HepG2 (cell line): ENCODE measurements around the gene TTF2. TPM values are rescaled to one million over a fixed set of nuclear protein-coding genes. Genes with fewer than 3 reads are reported as not detected.

ENCODE experiments used
- ATAC-seq: fragments of 200-7000 bp; cut with Tn5 transposase; 3 replicates; pipeline ENCODE4 v1.9.1; 2020; ENCODE audit warnings: mild to moderate bottlenecking, moderate library complexity
- BruUV-seq: library from RNA; stranded (reverse); fragments of 400-500 nt; replicated peaks from 2 replicates; lab custom pipeline; 2021; lab: Mats Ljungman, UMichigan
- CTCF ChIA-PET: fragments of 300-600 bp; formaldehyde crosslinking; extraction: SDS; loops from one replicate; lab custom pipeline; 2021; ENCODE audit warnings: low total read pairs, inconsistent platforms, low intra/inter-chr PET ratio; lab: Yijun Ruan, JAX
- POLR2A ChIA-PET: fragments of 350-600 bp; sonication (Branson Sonifier 250); formaldehyde crosslinking; loops from one replicate; lab custom pipeline; 2020; ENCODE audit warnings: antibody characterized with exemption, inconsistent platforms; lab: Yijun Ruan, JAX
- DNase-seq: peaks from one replicate; pipeline ENCODE4 v3.0.0-alpha.2; 2015; ENCODE audit warnings: low spot score
- FAIRE-seq: peaks from 3 replicates; lab custom pipeline; 2011; peaks lifted over from hg19 to GRCh38; lab: Jason Lieb, UNC
- H2AFZ ChIP-seq: one replicate; pipeline ENCODE4 v1.6.1; 2011; ENCODE audit warnings: low read length, inconsistent platforms
- H3K27ac ChIP-seq: fragments of 300-600 bp; 3 replicates; pipeline ENCODE4 v1.8.0; 2011; ENCODE audit warnings: mixed run types, mild to moderate bottlenecking, mixed read lengths, low read length, inconsistent platforms; ENCODE audit not compliant: insufficient read depth; ENCODE audit errors: extremely low read length
- H3K27me3 ChIP-seq, 2 experiments: fragments of 200-600 bp in 1 of 2; 2 replicates in 1 of 2; 3 replicates in 1 of 2; pipeline versions ENCODE4 v1.6.0 to v1.8.0; 2011; ENCODE audit warnings: low read length in 2 of 2, mild to moderate bottlenecking in 2 of 2, moderate library complexity in 2 of 2, inconsistent platforms in 1 of 2; ENCODE audit not compliant: insufficient read depth in 2 of 2, control insufficient read depth in 1 of 2
- H3K36me3 ChIP-seq, 2 experiments: fragments of 200-600 bp in 1 of 2; replicated peaks in 1 of 2; 2 replicates in 1 of 2; 3 replicates in 1 of 2; pipeline versions ENCODE4 v1.5.1 to v1.8.0; 2011; ENCODE audit warnings: low read length in 2 of 2, inconsistent platforms in 1 of 2; ENCODE audit not compliant: insufficient read depth in 2 of 2, control insufficient read depth in 1 of 2
- H3K4me1 ChIP-seq: 2 replicates; pipeline ENCODE4 v1.5.1; 2012; ENCODE audit warnings: low read length, inconsistent platforms; ENCODE audit not compliant: insufficient read depth
- H3K4me2 ChIP-seq: 2 replicates; pipeline ENCODE4 v1.6.0; 2011; ENCODE audit warnings: low read depth, low read length, inconsistent platforms
- H3K4me3 ChIP-seq, 3 experiments: fragments of 200-600 bp in 1 of 3; sonication (generic), shearing (Covaris generic) in 1 of 3; replicated peaks in 1 of 3; 2 replicates each; pipeline ENCODE4 v1.5.1; 2011 to 2016; ENCODE audit warnings: low read length in 3 of 3, inconsistent platforms in 2 of 3, low read depth in 2 of 3, mild to moderate bottlenecking in 2 of 3, control low read depth in 1 of 3, mixed read lengths in 1 of 3; ENCODE audit not compliant: insufficient read depth in 1 of 3
- H3K79me2 ChIP-seq: one replicate; pipeline ENCODE4 v1.6.1; 2011; ENCODE audit warnings: low read length, inconsistent platforms; ENCODE audit not compliant: insufficient read depth
- H3K9ac ChIP-seq: 2 replicates; pipeline ENCODE4 v1.6.0; 2011; ENCODE audit warnings: mild to moderate bottlenecking, low read depth, low read length, inconsistent platforms; ENCODE audit not compliant: insufficient read depth
- H3K9me3 ChIP-seq: 2 replicates; pipeline ENCODE4 v1.5.1; 2012; ENCODE audit warnings: mild to moderate bottlenecking, low read length
- H4K20me1 ChIP-seq: 2 replicates; pipeline ENCODE4 v1.6.0; 2011; ENCODE audit warnings: inconsistent platforms, mild to moderate bottlenecking, low read length, moderate library complexity; ENCODE audit not compliant: insufficient read depth
- ASH2L ChIP-seq: fragments of 300-600, 200-600 bp; sonication (generic); IDR thresholded peaks from 2 replicates; pipeline ENCODE4 v1.7.0; 2017; ENCODE audit warnings: low read depth, mild to moderate bottlenecking, moderate library complexity, mixed read lengths, low read length; ENCODE audit not compliant: insufficient read length
- CENPBD1 ChIP-seq: sonication (generic); formaldehyde crosslinking; IDR thresholded peaks from 2 replicates; pipeline ENCODE4 v1.8.0; 2022; ENCODE audit warnings: missing genetic modification reagents, low read depth, mild to moderate bottlenecking, borderline replicate concordance
- MEF2D ChIP-seq: sonication (generic); formaldehyde crosslinking; IDR thresholded peaks from 2 replicates; pipeline ENCODE4 v1.5.1; 2020; ENCODE audit warnings: mild to moderate bottlenecking, missing genetic modification reagents
- SMAD1 ChIP-seq: sonication (generic); formaldehyde crosslinking; IDR thresholded peaks from 2 replicates; pipeline ENCODE4 v1.4.0; 2020; ENCODE audit warnings: missing genetic modification reagents, low read depth, mild to moderate bottlenecking, borderline replicate concordance
- SMAD9 ChIP-seq: sonication (generic); formaldehyde crosslinking; IDR thresholded peaks from 2 replicates; pipeline ENCODE4 v1.5.1; 2020; ENCODE audit warnings: mild to moderate bottlenecking, missing genetic modification reagents
- STAT6 ChIP-seq: sonication (generic); formaldehyde crosslinking; IDR thresholded peaks from 2 replicates; pipeline ENCODE4 v1.4.0; 2020; ENCODE audit warnings: missing genetic modification reagents, mild to moderate bottlenecking, borderline replicate concordance
- ZBTB7B ChIP-seq: sonication (generic); formaldehyde crosslinking; IDR thresholded peaks from 2 replicates; pipeline ENCODE4 v1.4.0; 2020; ENCODE audit warnings: missing genetic modification reagents
- ZFP91 ChIP-seq: sonication (generic); formaldehyde crosslinking; IDR thresholded peaks from 2 replicates; pipeline ENCODE4 v1.9.0; 2022; ENCODE audit warnings: missing genetic modification reagents, mild to moderate bottlenecking, borderline replicate concordance
- ZNF274 ChIP-seq: sonication (generic); formaldehyde crosslinking; IDR thresholded peaks from 2 replicates; pipeline ENCODE4 v1.5.1; 2020; ENCODE audit warnings: mild to moderate bottlenecking, missing genetic modification reagents
- ZNF432 ChIP-seq: sonication (generic); formaldehyde crosslinking; IDR thresholded peaks from 2 replicates; pipeline ENCODE4 v1.5.0; 2020; ENCODE audit warnings: missing genetic modification reagents, mild to moderate bottlenecking, borderline replicate concordance
- ZNF512 ChIP-seq: sonication (generic); formaldehyde crosslinking; IDR thresholded peaks from 2 replicates; pipeline ENCODE4 v1.4.0; 2020; ENCODE audit warnings: mild to moderate bottlenecking, missing genetic modification reagents
- ZNF567 ChIP-seq: sonication (generic); formaldehyde crosslinking; IDR thresholded peaks from 2 replicates; pipeline ENCODE4 v1.8.1; 2023; ENCODE audit warnings: mild to moderate bottlenecking, missing genetic modification reagents, borderline replicate concordance
- ZNF639 ChIP-seq: conservative IDR thresholded peaks from 2 replicates; pipeline ENCODE4 v1.6.1; 2018; ENCODE audit warnings: missing genetic modification reagents
- WGBS: methylation state at CpG from one replicate; pipeline ENCODE4 v1.1.6; 2017; ENCODE audit warnings: low lambda C conversion rate; 5-methylcytosine and 5-hydroxymethylcytosine counted together
- in situ Hi-C: cut with HindIII; loops from 2 replicates; pipeline ENCODE4 v1.10.0; 2017; ENCODE audit warnings: low pct_unique_long_range_greater_than_20kb; ENCODE audit not compliant: extremely low pct_ligation_motif_present
- intact Hi-C: fragments of 100-400 bp; cut with micrococcal nuclease; formaldehyde crosslinking; loops from one replicate; pipeline ENCODE4 v1.10.0; 2022; ENCODE audit not compliant: unreplicated experiment
- polyA plus RNA-seq, 8 experiments: library from polyadenylated mRNA; depleted of rRNA in 3 of 8; stranded (reverse) in 7 of 8; unstranded in 1 of 8; fragments of >200 nt; fragmentation: Illumina TruSeq in 4 of 8; extraction: Trizol in 4 of 8; gene quantifications; 2 replicates each; pipeline versions ENCODE4 v1.2.1 to v1.2.3, GENCODE V29; 2011 to 2016; ENCODE audit warnings: low read depth in 4 of 8, missing spikeins in 1 of 8, mixed read lengths in 1 of 8; ENCODE audit not compliant: insufficient read depth in 1 of 8
- total RNA-seq, 5 experiments: library from RNA; depleted of rRNA; stranded (reverse); fragments of >200 nt; fragmentation: Illumina TruSeq; extraction: Trizol; gene quantifications; 2 replicates each; pipeline ENCODE4 v1.2.3, GENCODE V29; 2016; ENCODE audit warnings: low read depth in 1 of 5

The TTF2 gene
- total and polyA plus RNA-seq, 2 of the 13 experiments (the other 11 are each of a cell fraction or from before 2014, with no cell fraction given) = 12.8 to 48.9 TPM

GRCh38 chr1:117116784-117117130 lies 56.6 kb downstream of the TTF2 start (continued):
- TF ChIP-seq SMAD9 (CRISPR knock-in tag) (no peak), ZNF512 (CRISPR knock-in tag) (no peak), STAT6 (CRISPR knock-in tag) (no peak), ASH2L (no peak)

GRCh38 chr1:117117697-117118096 lies 57.6 kb downstream of the TTF2 start:
- H2AFZ ChIP-seq = no peak overlapping the region
- H3K79me2 ChIP-seq = no peaks in the 10 kb centered on the region
- WGBS = 73% methylated on average over 2 of the region's 2 CpGs
- intact Hi-C loops = no loop called here
- in situ Hi-C loops = no loop called here
- H3K27me3 ChIP-seq = no peaks in the 10 kb centered on the region; a peak in 1 of 5 replicates
- no peak overlapping the region for H3K4me2 ChIP-seq
- peaks cover 19% of the 10 kb centered on the region for H3K4me1 ChIP-seq
- DNase-seq (no peak), ATAC-seq (no peak), FAIRE-seq (no peak)
- no peaks in the 10 kb centered on the region for H4K20me1 ChIP-seq
- H3K9ac ChIP-seq = no peak overlapping the region
- peaks cover 0 to 1% of the 10 kb centered on the region in 2 experiments; a peak in 2 of 5 replicates for H3K36me3 ChIP-seq
- H3K27ac ChIP-seq = no peak overlapping the region
- BruUV-seq = no TSS peak
- no peaks in the 10 kb centered on the region for H3K9me3 ChIP-seq
- POLR2A ChIA-PET = no interaction called here
- H3K4me3 ChIP-seq = no peak overlapping the region
- CTCF ChIA-PET = no interaction called here
- TF ChIP-seq ZNF512 (CRISPR knock-in tag) (no peak), CENPBD1 (CRISPR knock-in tag) (no peak), ZFP91 (CRISPR knock-in tag) (no peak), ZNF567 (CRISPR knock-in tag) (no peak), ZNF432 (CRISPR knock-in tag) (no peak), SMAD1 (no peak), ZBTB7B (CRISPR knock-in tag) (no peak), MEF2D (no peak), ZNF639 (CRISPR knock-in tag) (no peak), ZNF274 (CRISPR knock-in tag) (no peak)
